Fibroblast of lung (primary cell): ENCODE data around the gene BDH1.

Experiments used
- CTCF ChIP-seq, 2 donors: IDR thresholded peaks in 1 of 2; conservative IDR thresholded peaks in 1 of 2; 1 replicate in 1 of 2; 2 replicates in 1 of 2; pipeline ENCODE4 v1.5.1; 2011 to 2012; ENCODE audit warnings: low read length in 2 of 2, control low read depth in 1 of 2, inconsistent platforms in 1 of 2, low read depth in 1 of 2, mild to moderate bottlenecking in 1 of 2
- EZH2 ChIP-seq: IDR thresholded peaks from 2 replicates; pipeline ENCODE4 v1.5.1; 2012; ENCODE audit warnings: low read length, control low read depth, mild to moderate bottlenecking; ENCODE audit errors: missing control alignments

DNA sequence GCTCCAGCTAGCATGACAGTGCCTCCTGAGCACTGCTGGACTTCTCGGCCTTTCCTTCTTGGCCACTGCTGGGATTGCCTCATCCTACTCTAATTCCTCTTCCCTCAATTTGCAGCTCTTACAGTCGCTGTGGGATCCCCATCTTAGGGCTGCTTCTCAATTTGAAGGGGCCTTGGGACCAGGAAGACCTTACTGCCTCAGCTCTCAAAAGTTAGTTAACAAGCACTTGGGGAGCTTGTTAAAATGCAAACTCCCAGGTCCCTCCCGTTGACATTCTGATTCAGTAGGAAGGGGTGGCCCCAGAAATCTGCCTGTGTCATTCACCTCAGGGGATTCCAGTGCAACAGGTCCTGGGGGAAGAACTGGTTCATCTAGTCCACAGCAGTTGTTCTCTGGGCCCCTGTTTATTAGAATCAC is 14.8 kb downstream of the BDH1 start:
- no peak for TF ChIP-seq CTCF (conservative IDR thresholded peaks at IDR 0.05 in 1 of 2, IDR thresholded peaks at IDR 0.05 in 1 of 2; ENCODE audit: low read depth in 1 of 2, low read length in 2 of 2)
- no peak for TF ChIP-seq EZH2
